ENCODE measurements around the gene TTYH2. TPM values are rescaled to one million over a fixed set of nuclear protein-coding genes. Genes with fewer than 3 reads are reported as not detected.
A peak's percentile ranks its signal among the peaks of the same experiment; 100 is the strongest.

Gene TTYH2
- total RNA-seq, 1 donor from 2014 or later, result 3.4 TPM

- Histone ChIP-seq H3K27ac (no peak overlapping the region), H3K4me1 (no peaks in the 10 kb centered on the region), H3K36me3 (no peaks in the 10 kb centered on the region), H3K27me3 (no peaks in the 10 kb centered on the region), H3K4me3 (peak overlapping the region in 1 of 2 donors; percentile 8), H3K9me3 (no peaks in the 10 kb centered on the region)
- intact Hi-C loops (cut with DNase I), result no loop called here
- no peak for DNase-seq (ENCODE audit: extremely low spot score in 2 of 2)
- TF ChIP-seq POLR2A (IDR thresholded peaks at IDR 0.05) (no peak), CTCF (IDR thresholded peaks at IDR 0.05) (no peak), POLR2AphosphoS5 (IDR thresholded peaks at IDR 0.05; ENCODE audit: insufficient read depth in 1 of 2, low read depth in 1 of 2) (no peak)
These were observed 21.7 kb downstream of the TTYH2 start for GRCh38 chr17:74235040-74235581.

- no peak overlapping the region for H3K4me3 ChIP-seq
- intact Hi-C loops (cut with DNase I), result no loop called here
- DNase-seq (ENCODE audit: extremely low spot score in 2 of 2), result no peak
- TF ChIP-seq POLR2AphosphoS5 (IDR thresholded peaks at IDR 0.05; ENCODE audit: insufficient read depth in 1 of 2, low read depth in 1 of 2) (no peak), POLR2A (IDR thresholded peaks at IDR 0.05) (no peak), CTCF (IDR thresholded peaks at IDR 0.05) (no peak)
- H3K9me3 ChIP-seq, result no peaks in the 10 kb centered on the region
- H3K27me3 ChIP-seq, result no peaks in the 10 kb centered on the region
- no peak overlapping the region for H3K27ac ChIP-seq
- H3K4me1 ChIP-seq, result no peaks in the 10 kb centered on the region
- H3K36me3 ChIP-seq, result no peaks in the 10 kb centered on the region
These were observed 22.6 kb downstream of the TTYH2 start for GRCh38 chr17:74235911-74236371.

GRCh38 chr17:74237321-74237720, 23.9 kb downstream of the TTYH2 start:
- Histone ChIP-seq H3K27ac (no peak overlapping the region), H3K27me3 (no peaks in the 10 kb centered on the region), H3K9me3 (no peaks in the 10 kb centered on the region), H3K36me3 (no peaks in the 10 kb centered on the region), H3K4me3 (no peak overlapping the region), H3K4me1 (no peaks in the 10 kb centered on the region)
- intact Hi-C loops (cut with DNase I), result no loop called here
- DNase-seq (ENCODE audit: extremely low spot score in 2 of 2), result no peak
- TF ChIP-seq POLR2A (IDR thresholded peaks at IDR 0.05), result no peak
- TF ChIP-seq POLR2AphosphoS5 (IDR thresholded peaks at IDR 0.05; ENCODE audit: insufficient read depth in 1 of 2, low read depth in 1 of 2), result no peak
- TF ChIP-seq CTCF (IDR thresholded peaks at IDR 0.05), result no peak

- Histone ChIP-seq H3K27me3 (no peaks in the 10 kb centered on the region), H3K36me3 (no peaks in the 10 kb centered on the region), H3K4me3 (no peak overlapping the region), H3K4me1 (no peaks in the 10 kb centered on the region), H3K27ac (no peak overlapping the region), H3K9me3 (no peaks in the 10 kb centered on the region)
- intact Hi-C loops (cut with DNase I), result no loop called here
- no peak for DNase-seq (ENCODE audit: extremely low spot score in 2 of 2)
- TF ChIP-seq POLR2AphosphoS5 (IDR thresholded peaks at IDR 0.05; ENCODE audit: insufficient read depth in 1 of 2, low read depth in 1 of 2), result peak in 1 of 2 donors; percentile 12
- no peak for TF ChIP-seq POLR2A (IDR thresholded peaks at IDR 0.05)
- no peak for TF ChIP-seq CTCF (IDR thresholded peaks at IDR 0.05)
These were observed 25.8 kb downstream of the TTYH2 start for GRCh38 chr17:74239172-74239571.

- H3K9me3 ChIP-seq, result no peaks in the 10 kb centered on the region
- DNase-seq (ENCODE audit: extremely low spot score in 2 of 2), result no peak
- H3K36me3 ChIP-seq, result no peaks in the 10 kb centered on the region
- H3K27ac ChIP-seq, result no peak overlapping the region
- intact Hi-C loops (cut with DNase I), result loop anchor here (2.0 kb wide), 1 partner anchor 22 kb away; no protein-coding TSS in a partner anchor
- TF ChIP-seq POLR2AphosphoS5 (IDR thresholded peaks at IDR 0.05; ENCODE audit: insufficient read depth in 1 of 2, low read depth in 1 of 2) (no peak), CTCF (IDR thresholded peaks at IDR 0.05) (no peak), POLR2A (IDR thresholded peaks at IDR 0.05) (no peak)
- no peaks in the 10 kb centered on the region for H3K27me3 ChIP-seq
- no peak overlapping the region for H3K4me3 ChIP-seq
- no peaks in the 10 kb centered on the region for H3K4me1 ChIP-seq
These were observed 27.3 kb downstream of the TTYH2 start for GRCh38 chr17:74240618-74241205.

Data from vagina (tissue), 2 donors.